C4-2B (cell line): ENCODE measurements around the gene PTPRJ.

ENCODE experiments used
- H3K27ac ChIP-seq: fragments of 450-650 bp; 2 replicates; pipeline ENCODE4 v1.5.1; 2017
- ZFX ChIP-seq: fragments of 450-650 bp; IDR thresholded peaks from 2 replicates; pipeline ENCODE4 v1.6.1; 2017
- TF ChIP-seq, protein P1 (sequence below): fragments of 450-650 bp; conservative IDR thresholded peaks from 2 replicates; pipeline ENCODE4 v1.5.1; 2017; ENCODE audit warnings: mild to moderate bottlenecking

PTPRJ gene

DNA sequence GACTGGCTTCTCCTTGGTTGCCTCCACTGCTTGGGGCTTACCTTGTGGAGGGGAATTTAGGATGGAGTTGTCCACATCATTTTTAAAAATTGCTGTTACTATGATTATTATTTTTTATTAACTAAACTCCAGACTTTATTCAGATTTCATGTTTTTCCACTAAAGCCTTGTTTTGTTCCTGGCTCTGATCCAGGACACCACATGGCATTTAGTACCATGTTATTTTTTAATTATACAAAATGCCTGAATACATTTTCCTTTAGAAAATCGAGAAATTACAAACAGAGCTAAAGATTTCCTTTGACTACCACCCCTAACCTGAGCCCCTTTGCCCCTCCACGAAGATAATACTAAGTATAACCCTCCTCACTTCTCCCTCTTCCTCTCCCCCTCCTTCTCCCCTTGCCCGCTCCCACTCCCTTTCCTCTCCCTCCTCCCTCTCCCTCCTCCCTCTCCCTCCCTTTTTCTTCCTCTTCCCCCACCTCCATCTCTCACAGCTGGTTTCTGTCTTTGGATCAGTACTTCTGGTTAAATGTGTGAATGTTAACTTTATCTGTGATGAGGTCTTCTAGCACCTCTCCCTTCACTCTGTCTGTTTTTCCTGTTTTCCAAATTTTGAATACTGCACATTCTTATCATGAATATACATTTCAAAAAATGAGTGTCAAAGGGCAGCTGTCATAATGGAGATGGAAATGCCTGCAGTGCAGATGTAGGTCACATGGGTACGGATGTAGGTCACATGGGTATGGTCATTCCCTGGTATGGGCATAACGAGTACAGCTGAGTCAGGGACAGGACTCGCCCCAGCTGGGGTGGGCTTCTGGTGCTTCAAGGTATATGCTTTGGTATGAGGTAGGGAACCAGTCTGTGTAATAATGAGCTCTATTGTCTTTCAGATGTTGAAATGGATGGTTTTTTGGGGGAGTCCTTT is 181.9 kb downstream of the PTPRJ start:
- H3K27ac ChIP-seq = no peak overlapping the region
- TF ChIP-seq, protein P1, sequence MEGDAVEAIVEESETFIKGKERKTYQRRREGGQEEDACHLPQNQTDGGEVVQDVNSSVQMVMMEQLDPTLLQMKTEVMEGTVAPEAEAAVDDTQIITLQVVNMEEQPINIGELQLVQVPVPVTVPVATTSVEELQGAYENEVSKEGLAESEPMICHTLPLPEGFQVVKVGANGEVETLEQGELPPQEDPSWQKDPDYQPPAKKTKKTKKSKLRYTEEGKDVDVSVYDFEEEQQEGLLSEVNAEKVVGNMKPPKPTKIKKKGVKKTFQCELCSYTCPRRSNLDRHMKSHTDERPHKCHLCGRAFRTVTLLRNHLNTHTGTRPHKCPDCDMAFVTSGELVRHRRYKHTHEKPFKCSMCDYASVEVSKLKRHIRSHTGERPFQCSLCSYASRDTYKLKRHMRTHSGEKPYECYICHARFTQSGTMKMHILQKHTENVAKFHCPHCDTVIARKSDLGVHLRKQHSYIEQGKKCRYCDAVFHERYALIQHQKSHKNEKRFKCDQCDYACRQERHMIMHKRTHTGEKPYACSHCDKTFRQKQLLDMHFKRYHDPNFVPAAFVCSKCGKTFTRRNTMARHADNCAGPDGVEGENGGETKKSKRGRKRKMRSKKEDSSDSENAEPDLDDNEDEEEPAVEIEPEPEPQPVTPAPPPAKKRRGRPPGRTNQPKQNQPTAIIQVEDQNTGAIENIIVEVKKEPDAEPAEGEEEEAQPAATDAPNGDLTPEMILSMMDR = no peak

DNA sequence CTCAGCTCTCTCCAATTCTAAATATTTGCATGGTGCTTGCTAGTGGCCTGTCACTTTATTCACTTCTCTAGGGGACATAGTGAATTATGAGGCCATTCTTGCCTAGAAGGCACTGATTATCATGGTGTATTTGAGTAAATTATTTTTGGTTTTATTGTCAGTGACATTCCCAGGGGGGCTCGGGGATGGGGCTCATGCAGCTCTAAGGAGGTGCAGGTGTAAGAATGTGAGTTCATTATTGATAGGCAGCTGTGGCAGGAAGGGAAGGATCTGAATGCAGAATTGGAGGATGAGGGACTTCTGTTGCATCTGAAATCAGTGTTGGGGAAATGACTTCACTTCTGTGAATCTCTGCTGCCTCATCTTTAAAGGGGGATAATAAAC is 182.5 kb downstream of the PTPRJ start:
- no peak for TF ChIP-seq ZFX
- TF ChIP-seq, protein P1 = no peak

DNA sequence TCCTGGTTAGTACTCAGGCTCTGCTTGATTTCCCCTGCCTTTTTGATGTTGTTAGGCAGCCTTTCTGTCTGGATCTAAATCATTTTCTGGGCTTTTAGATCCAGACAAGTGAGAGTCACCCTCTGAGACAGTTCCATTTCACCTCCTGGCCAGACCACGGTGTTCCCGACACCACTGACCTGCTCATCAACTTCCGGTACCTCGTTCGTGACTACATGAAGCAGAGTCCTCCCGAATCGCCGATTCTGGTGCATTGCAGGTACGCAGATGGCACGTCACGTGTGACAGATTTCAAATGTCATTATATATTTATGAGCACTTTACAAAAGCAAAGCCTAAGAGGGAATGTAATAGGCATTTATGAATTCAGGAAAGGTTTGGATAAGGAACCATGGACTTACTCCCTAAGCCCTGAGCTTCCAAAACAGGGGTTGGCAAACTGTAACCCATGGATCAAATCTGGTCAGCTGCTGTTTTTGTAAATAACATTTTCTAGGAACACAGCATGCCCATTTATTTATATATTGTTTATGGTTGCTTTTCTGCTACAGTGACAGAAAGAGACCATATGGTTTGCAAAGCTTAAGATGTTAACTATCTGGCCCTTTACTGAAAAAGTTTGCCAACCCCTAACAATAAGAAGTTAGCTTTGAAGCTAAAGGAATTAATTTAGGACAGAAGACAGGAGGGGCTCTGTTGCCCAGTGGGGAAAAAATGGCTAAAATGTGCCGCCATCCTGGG is 183.2 kb downstream of the PTPRJ start:
- TF ChIP-seq ZFX = no peak
- TF ChIP-seq, protein P1 = no peak
- no peak overlapping the region for H3K27ac ChIP-seq

More for the DNA sequence above, 182.5 kb downstream of the PTPRJ start:
- H3K27ac ChIP-seq = no peak overlapping the region

DNA sequence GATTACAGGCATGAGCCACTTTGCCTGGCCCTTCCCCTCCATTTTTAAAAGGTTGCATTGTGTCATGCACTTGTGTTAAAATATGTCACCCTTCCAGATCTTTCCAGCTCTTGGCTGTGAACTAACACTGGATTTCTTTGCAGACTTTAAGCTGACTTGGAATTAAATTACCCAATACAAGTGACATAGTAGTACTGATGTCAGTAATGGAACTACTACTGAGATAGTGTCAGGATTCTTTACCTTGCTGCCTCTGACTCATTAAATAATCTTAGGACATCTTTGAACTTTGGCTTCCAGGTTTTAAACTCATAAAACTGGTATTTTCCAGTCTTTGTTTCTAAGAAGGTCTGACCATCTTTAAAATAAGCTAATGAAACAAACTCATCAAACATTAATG is 184.5 kb downstream of the PTPRJ start:
- no peak for TF ChIP-seq ZFX
- TF ChIP-seq, protein P1 = no peak
- H3K27ac ChIP-seq = no peak overlapping the region

DNA sequence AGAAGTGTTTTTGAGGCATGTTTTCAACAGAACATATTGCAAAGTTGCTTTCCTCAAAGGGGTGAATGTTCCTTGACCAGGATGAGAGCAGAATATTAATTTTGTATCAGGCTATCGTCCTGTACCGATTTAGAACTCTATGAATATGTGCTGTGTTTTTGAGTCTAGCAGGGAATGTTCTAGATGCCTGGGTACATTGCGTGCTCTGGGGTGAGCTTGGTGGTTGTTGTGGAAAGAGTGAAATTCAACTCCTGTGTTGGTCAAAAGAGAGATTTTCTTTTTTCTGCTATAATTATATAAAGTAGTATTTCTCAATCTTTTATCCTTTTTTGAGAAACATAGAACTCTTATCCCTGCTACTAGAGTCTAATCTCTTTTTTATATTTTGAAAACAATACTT is 185.1 kb downstream of the PTPRJ start:
- no peak for TF ChIP-seq ZFX
- TF ChIP-seq, protein P1 = no peak
- no peak overlapping the region for H3K27ac ChIP-seq

DNA sequence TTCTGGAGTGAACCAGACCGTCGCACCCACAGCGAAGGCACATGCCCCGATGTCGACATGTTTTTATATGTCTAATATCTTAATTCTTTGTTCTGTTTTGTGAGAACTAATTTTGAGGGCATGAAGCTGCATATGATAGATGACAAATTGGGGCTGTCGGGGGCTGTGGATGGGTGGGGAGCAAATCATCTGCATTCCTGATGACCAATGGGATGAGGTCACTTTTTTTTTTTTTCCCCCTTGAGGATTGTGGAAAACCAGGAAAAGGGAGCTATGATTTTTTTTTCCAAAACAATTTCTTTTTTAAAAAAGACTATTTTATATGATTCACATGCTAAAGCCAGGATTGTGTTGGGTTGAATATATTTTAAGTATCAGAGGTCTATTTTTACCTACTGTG is 187.0 kb downstream of the PTPRJ start:
- TF ChIP-seq, protein P1 = no peak
- TF ChIP-seq ZFX = no peak
- no peak overlapping the region for H3K27ac ChIP-seq

DNA sequence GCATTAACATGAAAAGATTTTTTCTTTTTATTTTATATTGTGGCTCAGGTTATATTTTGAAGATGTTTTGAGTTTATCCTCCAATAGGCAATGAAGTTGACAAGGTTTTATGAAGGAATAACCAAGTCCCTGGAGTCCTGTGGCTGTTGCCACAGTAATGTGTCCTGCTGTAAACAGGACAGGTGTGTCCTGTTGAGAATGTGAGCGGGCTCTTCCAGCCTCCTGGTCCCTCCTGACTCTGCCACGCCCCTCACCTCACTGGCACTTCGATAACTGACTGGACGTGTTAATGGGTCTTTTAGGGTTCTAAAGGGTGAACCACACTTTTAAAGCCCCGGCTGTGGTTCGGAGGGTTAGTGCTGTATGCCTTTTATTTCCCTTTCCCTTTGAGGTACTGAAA is 188.5 kb downstream of the PTPRJ start:
- TF ChIP-seq, protein P1 = no peak
- TF ChIP-seq ZFX = no peak
- no peak overlapping the region for H3K27ac ChIP-seq
